HG03565 (cell line): Measurements from ENCODE around the gene ERN1.

Source experiments
- ATAC-seq: cut with Tn5 transposase; IDR thresholded peaks from one replicate; pipeline ENCODE4 v1.9.1; 2021; ENCODE audit warnings: mild to moderate bottlenecking, moderate library complexity; ENCODE audit not compliant: unreplicated experiment

The ERN1 gene

DNA sequence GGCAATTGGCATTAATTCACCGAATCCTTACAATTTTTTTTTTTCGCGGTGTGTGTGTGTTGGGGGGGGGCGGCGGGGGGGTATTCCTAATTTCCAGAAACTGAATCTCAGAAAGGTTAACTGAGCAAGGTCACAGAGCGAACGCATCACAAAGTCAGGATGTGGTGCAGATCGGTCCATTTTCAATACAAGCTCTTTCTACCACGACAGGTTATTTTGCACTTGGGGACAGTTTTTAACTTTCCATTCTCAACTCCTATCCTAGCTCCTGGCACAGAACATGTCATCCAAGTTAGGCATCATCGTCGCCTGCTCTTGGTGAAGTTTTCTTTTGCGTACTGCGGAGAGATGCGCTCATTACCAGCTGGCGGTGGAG lies 15.4 kb upstream of the ERN1 start:
- no peak for ATAC-seq

DNA sequence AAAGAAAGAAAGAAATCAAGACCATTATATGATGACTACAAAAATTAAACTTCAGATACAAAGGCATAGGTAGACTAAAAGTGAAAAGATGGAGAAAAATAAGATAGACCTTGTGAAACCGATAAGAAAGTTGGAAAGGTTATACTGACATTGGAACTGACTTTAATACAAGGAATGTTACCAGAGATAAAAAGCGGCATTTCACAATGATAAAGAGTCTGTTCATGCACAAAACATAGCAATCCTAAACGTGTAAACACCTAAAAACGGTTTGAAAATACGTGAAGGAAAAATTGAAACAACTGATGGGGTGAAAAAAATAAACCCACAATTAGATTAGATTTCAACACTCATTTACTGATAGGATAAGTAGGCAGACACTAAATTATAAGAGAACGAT lies 9.6 kb upstream of the ERN1 start:
- ATAC-seq = no peak

DNA sequence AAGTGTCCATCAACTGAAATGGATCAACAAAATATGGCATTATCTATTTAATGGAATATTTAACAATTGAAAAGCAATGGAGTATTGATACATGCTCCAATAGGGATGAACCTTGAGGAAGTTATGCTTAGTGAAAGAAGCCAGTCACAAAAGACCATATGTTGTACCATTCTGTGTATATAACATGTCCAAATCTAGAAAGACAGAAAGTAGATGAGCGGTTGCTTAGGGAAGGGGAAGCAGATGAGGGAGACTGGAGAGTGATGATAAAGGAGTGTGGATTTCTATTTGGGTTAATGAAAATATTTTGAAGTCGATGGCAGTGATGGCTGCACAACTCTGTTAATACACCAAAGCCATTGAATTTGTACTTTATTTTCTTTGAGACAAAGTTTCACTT lies 8.5 kb upstream of the ERN1 start:
- ATAC-seq = no peak

DNA sequence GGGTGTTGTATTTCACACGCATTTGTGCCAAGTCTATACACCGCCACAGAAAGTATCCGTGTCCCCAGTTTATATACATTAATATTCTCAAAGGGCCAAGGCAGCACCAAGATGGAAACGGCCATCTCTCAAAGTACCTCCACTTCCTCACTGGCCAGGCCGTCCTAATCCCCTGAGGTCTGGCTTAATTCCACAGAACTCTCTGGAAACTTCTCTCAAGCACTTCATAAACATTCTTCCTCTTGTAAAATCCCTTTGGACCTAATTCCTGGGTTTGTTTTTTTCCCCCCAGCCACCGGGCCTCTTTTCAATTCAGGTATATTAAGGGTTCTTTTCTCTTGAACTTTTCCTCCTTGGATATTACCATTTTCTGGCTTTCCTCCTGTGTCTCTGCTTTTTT lies 5.1 kb upstream of the ERN1 start:
- ATAC-seq = no peak

DNA sequence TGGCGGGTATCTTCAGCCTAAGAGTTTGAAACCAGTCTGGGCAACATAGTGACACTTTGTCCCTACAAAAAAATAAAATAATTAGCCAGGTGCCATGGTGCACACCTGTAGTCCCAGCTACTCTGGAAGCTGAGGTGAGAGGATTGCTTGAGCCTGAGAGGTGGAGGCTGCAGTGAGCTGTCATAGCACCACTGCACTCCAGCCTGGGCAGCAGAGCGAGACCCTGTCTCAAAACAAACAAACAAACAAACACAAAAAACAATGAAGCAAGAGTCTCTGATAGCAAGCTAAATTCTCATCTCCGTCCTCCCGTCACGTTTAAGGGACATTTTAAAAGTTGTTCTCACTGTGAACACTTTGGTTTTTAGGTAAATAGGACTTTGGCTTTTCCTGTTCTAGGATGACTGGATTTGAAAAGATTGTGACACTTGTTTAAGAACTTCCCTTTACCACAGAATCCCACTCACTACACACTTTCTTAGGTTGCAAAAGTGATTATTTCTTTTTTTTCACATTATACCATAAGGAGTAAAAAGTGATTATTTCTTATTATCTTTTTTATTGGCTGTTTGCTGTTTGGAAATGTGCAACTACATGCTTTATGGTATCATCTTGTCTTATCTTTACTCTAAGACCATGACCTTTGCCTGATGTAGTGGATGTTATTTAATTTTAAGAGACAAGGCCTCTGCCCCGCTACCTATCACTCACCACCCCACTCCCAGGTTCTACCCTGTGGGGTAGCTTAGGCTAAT lies 4.4 kb upstream of the ERN1 start:
- no peak for ATAC-seq

DNA sequence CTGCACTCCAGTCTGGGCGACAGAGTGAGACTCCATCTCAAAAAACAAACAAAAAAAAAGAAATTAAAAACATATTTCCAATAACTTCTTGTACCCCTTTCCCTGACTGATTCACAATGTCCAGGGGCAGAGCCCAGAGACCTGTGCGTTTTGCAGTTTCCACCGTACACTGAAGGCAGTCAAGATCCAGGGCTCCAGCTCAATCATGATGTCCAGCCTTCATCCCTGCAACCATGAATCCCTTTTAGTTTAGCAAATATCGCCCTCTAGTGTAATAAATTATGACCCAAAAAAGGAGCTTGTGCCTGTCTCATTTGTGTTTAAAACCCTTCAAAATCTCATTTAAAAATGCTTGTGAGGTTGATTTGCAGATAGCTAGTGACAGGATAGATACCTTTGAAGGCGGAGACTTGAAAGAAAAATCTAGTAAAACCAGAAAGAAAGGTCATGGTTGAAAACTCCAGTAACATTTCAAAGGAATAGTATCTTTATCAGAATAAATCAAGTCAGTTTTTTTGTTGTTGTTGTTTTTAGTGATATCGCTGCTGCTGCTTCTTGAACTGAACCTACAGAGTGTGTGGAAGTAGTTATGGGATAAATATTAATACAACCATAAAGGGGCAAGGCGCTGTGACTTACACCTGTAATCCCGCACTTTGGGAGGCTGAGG lies 3.7 kb upstream of the ERN1 start:
- no peak for ATAC-seq

DNA sequence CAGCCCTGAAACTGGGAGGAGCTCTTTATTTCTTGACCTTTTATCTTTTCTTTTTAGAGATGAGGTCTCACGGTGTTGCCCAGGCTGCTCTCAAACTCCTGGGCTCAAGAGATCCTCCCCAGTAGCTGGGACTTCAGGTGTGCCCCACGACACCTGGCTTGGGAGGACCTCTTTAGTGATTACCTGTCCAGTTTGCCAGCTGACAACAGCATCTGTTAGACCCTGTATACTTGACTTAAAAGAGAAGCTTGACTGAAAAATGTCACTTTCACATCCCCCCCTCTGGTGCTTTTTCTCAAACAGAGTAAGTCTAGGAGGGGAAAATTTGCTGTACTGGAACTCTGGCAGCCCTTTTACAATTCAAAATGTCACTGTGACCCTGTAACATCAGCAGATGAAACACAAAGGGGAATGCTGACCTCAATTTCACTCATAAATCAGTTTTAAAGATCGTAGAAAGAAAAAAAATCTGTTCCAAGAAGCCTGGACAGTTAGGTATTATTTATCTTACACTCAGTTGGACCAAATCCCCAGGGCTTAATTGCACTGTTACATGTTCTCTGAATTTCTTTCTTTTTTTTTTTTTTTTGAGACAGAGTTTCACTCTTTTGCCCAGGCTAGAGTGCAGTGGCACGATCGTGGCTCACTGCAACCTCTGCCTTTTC lies 1.8 kb upstream of the ERN1 start:
- no peak for ATAC-seq

DNA sequence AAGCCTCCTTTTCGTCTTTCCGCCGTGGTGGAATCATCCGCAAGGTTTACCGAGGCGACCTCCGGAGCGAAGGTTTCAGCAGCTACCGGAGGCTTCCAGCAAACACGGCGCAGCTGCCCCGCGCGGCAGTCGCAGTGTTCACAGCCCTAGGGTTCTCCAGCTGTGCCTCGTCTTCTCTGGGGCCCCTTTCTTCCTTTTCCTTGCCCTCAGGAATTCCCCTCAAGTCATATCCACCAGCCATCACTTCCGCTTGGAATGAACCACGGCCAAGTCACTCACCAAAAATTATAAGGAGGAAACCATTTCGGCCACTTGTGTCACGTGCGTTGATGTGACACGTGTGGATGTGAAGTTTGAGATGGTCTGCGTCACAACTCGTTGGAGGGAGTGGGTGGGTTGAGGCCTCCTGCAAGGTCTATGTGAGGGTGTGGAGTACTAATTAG lies 636 bp upstream of the ERN1 start:
- peak; percentile 16 for ATAC-seq

DNA sequence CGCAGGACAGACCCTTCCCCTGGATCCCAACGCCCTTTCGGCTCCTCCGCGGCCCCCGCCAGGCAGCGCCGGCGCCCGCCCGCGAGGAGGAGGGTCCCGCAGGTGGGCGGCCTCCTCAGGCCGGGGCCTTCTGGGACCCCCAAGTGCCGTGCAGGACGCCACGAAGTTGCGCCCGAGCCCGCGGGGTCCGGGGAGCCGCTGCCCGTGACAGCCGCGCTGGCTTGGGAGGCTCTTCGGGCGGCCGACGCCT lies 504 bp downstream of the ERN1 start:
- no peak for ATAC-seq

DNA sequence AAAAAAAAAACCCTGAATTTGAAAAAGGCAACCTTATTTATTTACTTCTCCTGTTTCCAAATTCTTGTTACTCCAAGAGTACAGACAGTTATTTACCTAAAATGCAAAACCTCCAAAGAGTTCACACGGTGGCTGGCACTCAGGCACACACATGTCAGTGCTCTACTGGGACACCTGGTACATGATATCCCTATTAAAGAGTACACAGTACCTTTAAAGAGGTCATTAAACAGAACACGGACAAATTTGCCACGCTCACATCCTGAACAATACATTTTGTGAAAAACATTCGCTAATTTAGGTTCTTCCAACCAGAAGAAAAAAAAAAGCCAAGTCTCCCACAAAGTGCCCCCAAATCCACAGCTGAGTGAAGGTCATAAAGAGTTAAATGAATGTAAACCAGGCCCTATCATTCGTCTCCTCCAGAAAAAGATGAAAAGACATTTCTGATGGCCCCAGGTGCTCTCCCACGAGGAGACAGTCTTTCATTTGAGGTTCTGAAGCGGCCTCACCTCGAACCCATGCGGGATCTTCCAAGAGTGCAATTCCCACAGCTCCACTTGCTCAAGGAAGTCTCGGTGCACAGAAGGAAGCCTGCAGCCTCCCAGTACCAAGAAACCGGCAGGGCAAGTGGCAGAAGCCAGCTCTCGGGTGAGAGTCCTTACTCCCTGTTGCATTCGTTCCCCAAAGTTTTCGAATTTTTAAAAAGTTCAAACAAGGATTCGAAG lies 993 bp downstream of the ERN1 start:
- no peak for ATAC-seq

DNA sequence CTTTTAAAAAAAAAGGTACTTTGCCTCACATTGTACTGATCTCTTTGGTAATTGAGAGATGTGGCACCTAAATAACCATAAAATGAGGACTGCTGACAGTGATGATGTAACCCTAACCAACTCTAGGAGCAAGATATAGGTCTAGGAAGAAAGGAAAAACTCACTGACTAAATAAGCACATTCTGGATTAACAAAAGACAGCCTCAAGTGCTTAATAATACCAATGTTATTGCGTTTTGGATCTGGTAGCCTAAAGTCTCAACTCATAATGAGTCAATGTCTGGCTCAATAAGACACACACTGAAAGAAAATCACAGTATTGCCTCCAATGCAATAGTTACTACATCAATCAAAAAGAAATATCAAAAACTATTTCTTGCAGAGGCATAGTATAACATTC lies 3.0 kb downstream of the ERN1 start:
- no peak for ATAC-seq

DNA sequence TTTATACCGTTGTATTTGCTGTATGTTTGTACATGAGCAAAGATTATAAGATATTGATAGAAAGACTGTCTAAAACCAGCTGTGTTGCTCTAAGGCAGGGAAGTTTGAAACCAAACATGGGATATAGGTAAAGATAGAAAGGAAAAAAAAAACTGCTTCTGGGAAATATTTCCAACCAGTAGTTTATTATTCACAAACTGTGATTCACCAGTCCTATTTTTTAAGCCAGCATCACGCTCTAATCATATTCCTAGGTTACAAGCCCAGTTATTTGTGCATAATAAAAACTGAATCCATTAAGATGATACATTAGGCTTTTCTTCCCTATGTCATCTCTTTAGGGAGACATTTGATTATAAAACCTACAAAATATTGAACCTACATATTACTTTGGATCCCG lies 4.0 kb downstream of the ERN1 start:
- no peak for ATAC-seq

DNA sequence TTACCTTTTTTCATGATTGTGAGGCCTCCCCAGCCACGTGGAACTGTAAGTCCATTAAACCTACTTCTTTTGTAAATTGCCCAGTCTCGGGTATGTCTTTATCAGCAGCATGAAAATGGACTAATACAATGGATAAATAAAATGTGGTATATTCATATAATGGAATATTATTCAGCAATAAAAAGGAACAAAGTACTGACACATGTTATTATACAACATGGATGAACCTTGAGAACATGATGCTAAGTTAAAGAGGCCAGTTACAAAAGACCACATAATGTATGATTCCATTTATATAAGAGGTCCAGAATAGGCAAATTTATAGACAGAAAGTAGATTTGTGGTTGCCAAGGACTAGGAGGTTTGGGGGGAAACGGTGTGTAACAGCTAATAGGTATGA lies 5.3 kb downstream of the ERN1 start:
- ATAC-seq = no peak

DNA sequence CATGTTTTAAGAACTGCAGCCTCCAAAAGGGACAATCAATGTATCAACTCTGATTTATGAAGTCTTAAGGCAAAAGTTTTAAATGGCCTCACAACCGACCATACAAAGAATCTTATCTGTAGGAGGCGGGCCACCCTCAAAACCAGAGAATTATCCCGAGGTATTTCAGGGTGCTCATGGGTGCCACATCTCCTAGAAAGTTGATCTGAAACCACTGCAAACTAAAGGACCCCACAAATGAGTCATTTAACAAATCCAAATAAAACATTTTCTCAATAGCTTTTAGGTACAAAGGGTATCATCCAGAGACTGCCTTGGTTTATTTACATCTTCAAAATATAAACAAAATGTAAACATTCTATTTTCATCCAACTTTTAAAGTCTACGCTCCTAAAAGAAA lies 6.8 kb downstream of the ERN1 start:
- ATAC-seq = no peak

DNA sequence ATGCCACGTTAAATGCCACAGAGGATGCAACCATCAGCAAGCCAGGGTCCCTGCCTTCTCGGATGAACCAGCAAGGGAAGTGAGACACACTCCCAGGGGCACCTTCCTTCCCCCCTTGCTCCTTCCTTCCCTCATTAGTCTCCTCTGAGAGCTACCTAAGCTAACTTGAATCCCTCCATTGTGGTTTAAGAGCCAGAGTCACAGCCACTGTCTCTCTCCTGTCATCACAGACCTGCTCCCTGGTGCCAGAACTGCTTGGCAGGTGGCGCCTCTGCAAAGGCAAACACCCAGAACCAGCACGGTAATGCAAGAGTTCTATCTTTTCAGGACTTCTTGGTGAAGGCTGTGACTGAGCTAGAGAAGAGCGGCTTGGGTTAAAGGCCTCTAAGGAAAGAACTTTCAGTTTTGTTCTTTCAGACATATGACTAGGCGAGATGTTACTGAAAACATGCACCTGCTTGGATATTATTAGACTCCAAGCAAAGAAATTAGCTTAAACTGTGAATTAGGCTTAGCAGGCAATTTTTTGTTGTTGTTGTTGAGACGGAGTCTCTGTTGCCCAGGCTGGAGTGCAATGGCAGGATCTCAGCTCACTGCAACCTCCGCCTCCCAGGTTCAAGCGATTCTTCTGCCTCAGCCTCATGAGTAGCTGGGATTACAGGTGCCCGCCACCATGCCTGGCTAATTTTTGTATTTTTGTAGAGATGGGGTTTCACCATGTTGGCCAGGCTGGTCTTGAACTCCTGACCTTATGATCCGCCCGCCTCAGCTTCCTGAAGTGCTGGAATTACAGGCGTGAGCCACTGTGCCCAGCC lies 8.8 kb downstream of the ERN1 start:
- peak; percentile 72 for ATAC-seq

DNA sequence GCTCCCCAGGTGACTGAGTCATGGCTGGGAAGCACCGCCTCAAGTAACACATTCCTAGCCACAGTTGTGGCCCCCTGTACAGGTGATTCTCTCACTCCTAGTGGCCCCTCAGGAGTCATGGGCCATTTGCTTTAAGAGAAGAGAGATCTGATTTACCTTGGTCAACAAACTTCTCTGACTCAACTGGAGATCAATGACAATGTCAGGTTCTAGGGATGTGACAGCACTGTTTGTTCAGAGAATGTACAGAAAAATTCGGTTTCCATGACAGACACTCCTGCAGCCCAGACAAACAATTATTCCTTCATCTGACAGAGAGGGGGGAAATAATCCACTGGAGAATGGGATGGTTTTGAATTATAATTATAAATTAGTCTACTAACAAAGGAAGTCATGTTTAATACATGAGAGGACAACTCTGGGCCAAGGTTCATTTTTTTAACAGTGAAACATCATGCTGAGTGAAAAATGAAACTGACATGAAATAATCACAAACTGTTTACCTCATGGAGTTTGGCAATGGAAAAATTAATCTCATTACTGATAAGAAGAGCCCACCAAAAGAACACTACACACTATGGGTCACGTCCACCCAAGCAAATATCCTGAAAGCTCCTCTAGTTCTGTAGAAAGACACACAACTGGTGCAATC lies 9.7 kb downstream of the ERN1 start:
- ATAC-seq = no peak

DNA sequence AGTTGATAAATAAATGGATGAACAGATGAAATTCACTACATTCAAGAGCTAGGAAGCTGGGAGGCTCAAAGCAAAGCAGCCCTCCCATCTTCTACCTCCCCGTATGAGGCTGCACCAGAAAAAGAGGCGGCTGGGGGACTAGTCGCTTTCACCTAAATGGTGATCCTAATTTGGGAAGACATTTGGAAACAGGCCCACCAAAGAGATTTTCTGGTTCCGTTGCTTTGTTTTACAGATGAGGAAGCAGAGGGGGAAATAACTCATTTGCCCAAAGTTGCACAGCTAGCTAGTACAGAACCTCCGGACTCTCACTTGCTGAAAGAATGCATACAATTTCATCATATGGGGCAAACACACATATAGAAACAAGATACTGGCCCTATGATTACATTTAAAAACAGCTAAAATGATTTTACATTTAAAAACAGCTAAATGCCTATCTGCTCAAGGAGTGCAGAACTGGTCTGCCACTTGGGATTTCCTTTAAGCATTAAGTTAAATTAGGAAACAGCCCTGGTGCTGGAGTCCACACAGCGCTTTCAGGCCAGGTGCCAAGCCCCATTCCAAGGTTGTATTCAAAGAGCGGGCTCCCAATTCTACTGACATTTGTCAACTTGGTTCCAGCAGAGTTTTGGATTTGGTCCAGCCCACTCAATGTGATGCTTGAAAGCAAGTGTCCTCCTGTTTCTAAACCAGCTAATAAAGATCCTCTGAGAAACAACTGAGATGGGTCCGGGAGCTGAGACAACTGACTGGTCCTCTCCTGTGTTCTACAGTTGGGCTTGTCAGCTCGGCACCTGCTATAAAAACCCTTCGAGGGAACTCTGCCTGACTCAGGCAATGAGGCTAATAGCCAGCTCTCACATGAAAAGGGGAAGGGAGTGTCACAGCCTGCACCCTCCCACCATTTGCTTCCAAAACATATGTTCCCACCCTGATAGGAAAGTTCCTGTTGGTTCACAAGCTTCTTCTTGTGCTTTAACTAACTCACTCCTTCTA lies 11.7 kb downstream of the ERN1 start:
- ATAC-seq = no peak

DNA sequence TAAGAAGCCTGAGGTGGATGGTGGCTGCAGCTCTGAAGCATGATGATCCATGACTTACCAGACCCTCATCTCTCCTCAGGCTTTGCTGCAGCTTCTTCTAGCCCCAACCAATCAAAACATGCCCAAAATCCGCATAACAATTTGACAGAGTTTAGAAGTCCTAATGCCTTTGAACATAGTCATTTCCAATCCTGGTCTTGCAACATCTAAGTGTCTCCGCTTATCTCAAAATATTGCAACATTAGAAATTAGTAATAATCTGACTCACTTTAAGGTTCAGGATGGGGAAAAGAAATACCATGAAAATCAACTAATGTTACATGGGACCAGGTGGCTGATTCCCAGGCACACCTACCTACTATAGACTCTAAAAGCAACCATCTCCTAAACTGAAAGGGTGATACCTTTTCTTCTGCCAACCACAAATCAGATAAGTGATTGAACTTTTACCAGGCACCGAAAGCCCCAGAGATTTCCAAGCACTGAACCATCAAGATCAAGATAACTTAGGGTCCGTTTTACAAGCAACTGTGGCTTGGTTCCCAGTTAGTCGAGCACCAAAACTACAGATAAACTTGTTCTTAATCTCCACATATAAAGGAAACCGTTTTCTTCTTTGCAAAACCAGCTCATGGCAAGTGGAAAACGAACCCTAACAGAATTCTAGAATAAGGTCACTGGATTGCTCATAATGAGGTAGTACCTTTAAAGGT lies 14.0 kb downstream of the ERN1 start:
- ATAC-seq = no peak
